Measurements from ENCODE around the gene DOCK4.

- TF ChIP-seq CTCF (IDR thresholded peaks at IDR 0.05) = no peak
- TF ChIP-seq POLR2A (IDR thresholded peaks at IDR 0.05) = no peak
These were observed 186.3 kb downstream of the DOCK4 start for GRCh38 chr7:112019932-112020331.
